HG02973 (cell line): ENCODE results near the gene ACSL4.
"Not testable (repeated sequence)": the region's sequence is repeated elsewhere in the genome, so short reads cannot be mapped to it uniquely, and the experiment has no call there.

ENCODE experiments used
- ATAC-seq: cut with Tn5 transposase; IDR thresholded peaks from one replicate; pipeline ENCODE4 v1.9.1; 2021; ENCODE audit warnings: moderate library complexity; ENCODE audit not compliant: unreplicated experiment

ACSL4 gene

GRCh38 chrX:109732807-109733612 lies at the start of gene ACSL4:
TSS of gene ACSL4 (minus strand) at chrX:109733257. CDS start at chrX:109683363, 49,894 bp downstream.
- ATAC-seq: peak; percentile 73

DNA sequence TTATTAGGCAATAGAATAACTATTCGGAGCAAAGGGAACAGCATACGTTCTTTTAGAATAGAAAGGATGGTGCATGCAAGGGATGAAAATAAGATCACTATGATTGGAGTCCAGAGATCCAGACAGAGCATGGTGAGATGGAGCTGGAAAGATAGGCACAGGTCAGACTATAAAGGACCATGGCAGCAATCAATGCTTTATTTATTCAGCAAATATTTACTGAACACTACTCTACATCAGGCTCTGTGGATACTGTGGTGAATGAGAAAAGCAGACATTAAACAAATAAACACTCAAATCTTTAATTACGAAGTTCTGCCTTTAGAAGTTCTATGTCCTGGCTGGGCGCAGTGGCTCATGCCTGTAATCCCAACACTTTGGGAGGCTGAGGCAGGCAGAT lies 44.7 kb upstream of the ACSL4 start:
- no peak for ATAC-seq

- no peak for ATAC-seq
Observed at GRCh38 chrX:109776986-109777385, 43.9 kb upstream of the ACSL4 start.

GRCh38 chrX:109776432-109776831 lies 43.4 kb upstream of the ACSL4 start:
- ATAC-seq: no peak

GRCh38 chrX:109775386-109775785 lies 42.3 kb upstream of the ACSL4 start:
- no peak for ATAC-seq

- ATAC-seq: peak; percentile 100
Observed at GRCh38 chrX:109774706-109775105, 41.6 kb upstream of the ACSL4 start.

DNA sequence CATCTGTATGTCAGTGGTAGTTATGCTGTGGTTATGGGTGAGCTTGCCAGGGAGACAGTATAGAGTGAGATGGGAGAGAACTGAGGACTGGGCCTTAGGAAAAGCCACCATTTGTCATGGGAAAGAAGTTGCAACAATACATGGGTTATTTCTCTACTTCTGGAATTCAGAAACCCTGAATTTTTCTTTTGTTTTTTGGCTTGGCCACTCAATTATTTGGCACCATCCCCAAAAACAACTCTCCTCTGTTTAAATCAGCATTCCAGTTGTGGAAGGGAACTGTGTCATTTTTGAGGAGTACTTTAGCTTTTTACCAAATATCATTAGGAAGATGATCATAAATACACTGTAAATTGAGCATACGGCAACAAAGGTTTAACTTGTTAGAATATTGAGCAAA lies 41.1 kb upstream of the ACSL4 start:
- no peak for ATAC-seq

DNA sequence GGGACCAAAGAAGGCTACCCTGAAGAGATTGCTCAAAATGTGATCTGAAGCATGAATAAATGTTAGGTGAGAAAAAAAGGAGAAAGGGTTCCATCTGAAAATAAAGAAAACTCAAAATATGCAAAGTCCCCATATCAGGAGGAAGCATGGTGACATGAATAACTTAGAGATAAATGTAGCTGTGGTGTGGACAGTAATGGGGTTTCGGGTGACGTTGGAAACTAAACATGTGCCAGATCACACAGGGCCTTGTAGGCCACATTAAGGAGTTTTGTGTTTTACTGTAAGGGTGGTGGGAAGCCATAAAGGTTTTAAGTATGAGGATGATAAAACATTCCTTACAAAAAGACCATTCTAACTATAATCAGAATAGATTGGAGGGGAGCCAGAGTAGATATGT lies 40.3 kb upstream of the ACSL4 start:
- no peak for ATAC-seq

GRCh38 chrX:109770780-109771179 lies 37.7 kb upstream of the ACSL4 start:
- ATAC-seq: no peak

DNA sequence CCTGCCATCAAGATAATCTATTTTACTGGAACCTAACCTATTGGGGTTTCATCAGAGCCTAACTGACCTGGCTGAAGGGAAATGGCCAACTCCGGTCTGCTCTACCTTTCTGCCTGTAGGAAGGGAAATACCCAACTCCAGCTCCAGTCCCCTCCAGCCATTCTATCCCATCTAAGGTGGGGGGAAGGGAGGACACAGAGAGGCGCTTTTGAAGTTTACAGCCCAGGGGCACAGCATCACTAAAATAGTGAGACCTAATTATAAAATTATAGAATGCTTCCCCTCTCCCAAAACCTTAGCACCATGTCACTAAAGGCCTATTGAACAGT lies 27.8 kb upstream of the ACSL4 start:
- ATAC-seq: no peak

DNA sequence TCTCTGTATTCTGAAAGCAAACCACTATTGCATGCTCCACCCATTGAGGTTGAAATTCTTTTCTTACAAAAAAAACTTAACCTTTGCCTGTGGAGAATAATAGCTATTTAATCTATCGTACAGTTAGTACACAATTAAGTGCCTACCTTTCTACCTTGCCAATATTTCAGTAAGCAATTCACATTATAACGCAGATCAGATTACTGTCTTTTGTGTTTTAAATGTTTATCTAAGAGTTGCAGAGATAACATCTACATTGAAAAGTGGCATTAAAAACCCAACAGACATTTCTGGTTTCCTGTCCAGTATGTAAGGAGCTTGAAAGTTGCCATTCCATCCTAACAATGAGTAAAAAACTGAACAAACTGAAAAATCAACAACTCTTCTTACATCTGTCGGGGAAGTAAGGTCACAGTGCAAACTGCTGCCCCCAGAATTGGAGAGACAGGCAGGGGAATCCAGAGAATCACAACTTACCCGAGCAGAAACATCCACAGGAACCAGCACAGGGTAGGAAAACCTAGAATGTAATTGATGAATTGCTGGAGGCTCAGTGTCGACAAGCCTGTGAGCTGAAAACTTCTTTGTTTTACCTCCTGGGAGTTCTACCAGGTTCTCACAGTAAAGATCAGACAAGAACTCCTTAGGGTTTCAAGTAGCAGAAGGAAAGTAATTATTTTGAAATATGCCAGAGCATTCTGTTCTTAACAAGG lies 27.3 kb upstream of the ACSL4 start:
- ATAC-seq: no peak

DNA sequence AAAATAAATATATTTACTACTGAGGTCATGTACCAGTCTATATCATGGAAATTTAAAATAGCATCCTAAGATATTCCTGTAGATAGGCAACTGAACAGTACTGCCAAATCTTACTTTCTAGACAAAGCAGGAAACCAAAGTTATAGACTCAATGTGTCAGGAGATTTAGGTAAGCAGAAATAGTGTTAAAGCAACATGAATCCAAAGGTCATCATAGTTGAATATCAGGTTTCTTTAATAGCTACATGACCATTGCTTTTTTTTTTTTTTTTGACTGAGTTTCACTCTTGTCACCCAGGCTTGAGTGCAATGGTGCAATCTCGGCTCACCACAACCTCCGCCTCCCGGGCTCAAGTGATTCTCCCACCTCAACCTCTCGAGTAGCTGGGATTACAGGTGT lies 20.2 kb upstream of the ACSL4 start:
- no peak for ATAC-seq

- ATAC-seq: no peak
Observed at GRCh38 chrX:109751698-109752097, 18.6 kb upstream of the ACSL4 start.

- no peak for ATAC-seq
Observed at GRCh38 chrX:109749207-109749606, 16.1 kb upstream of the ACSL4 start.

DNA sequence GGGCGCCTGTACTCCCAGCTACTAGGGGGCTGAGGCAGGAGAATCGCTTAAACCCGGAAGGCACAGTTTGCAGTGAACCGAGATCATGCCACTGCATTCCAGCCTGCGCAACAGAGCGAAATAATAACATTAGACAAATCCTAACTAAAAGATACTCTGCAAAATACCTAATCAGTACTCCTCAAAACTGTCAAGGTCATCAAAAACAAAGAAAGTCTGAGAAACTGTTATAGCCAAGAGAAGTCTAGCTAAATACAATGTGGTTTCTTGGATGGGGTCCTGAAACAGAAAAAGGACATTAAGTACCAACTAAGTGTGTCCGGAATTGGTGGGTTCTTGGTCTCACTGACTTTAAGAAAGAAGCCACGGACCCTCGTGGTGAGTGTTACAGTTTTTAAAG lies 14.6 kb upstream of the ACSL4 start:
- no peak for ATAC-seq

DNA sequence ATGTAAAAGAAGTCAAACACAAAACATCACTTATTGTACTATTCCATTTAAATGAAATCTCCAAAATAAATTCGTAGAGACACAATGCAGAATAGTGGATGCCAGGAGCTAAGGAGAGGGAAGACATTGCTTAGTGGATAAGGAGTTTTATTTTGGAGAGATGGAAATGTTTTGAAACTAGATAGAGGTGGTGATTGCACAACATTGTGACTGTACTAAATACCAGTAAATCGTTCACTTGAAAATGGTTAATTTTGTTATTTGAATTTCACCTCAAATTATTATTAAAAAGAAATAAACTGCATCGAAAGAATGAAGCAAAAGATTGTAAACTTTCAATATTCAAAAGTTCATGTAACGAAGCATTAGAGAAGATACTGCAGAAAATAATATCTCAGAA lies 9.7 kb upstream of the ACSL4 start:
- ATAC-seq: no peak

GRCh38 chrX:109740896-109741295 lies 7.8 kb upstream of the ACSL4 start:
- not testable (repeated sequence) for ATAC-seq

DNA sequence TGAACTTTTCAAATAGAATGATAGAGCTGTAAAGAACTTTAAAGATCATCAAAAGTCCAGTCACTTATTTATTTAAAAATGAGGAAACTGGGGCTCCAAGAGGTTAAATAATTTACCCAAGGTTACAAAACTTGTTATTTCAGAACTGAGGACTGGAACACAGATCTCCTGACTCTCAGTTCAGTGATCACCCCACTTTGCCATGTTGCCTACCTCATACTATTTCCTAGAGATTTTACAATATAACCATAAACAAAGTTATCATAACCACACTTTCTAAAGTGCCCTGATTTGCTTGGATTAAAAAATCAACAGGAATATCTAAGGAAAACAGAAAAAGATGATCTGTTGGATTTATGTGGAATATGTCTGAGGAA lies 7.4 kb upstream of the ACSL4 start:
- ATAC-seq: no peak

DNA sequence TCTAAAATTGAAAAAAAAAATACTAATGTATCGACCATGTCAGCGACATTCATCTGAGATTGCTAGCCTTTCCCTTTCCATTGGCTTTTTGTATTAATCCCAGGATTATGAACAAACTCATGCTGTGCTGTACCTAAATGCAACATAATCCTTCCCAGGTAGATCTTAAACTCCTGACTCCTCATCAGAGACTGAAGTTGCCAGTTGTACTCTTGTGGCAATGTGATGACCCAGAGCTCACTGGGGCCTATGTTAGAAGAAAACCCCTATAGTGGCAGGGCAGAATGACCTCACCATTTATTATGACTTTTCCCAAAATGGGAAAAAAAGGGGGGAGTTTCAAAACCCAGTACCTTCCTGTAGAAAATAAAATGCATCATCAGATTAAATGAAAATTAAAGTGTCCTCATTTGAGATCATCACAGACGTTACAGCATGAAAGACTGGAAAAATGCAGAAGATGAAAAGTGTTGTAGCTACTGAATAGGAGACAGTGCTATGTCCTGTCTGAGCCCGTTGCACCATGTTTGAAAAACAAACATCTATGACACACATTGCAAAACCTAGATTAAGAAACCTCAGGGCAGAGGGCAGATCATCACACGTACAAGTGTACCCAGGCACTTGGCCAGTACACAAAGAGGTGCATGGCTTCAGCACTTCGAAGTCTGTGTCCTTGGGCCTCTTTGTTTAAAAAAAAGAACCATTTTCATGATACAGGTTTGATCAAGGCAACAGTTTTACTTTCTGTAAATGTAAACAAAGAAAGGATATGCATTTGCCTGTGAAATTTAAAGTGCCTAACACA lies 6.8 kb upstream of the ACSL4 start:
- ATAC-seq: no peak

DNA sequence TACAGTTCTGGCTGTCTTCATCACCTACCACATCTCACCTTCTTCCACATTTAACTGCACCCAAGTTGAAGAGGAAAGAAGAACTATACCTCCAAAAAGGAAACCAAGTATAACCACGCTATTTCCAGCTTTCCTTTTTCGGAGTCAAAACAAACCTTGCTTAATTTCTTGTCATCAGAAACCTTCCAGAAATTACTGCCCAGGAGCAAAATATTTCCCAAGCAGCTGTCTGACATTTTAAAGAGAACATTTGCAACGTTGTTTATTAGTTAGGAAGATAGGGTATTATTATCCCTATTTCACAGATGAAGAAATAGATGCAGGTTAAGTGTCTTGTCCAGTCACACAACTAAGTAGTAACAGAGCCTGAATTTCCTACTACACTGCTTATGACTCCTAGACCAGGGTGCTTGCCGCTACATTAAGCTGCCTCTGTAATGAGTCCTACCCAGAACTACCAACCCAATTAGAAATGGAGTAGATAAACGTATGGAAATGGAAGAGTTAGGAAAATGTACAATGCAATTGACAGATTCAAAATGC lies 2.2 kb upstream of the ACSL4 start:
- no peak for ATAC-seq

DNA sequence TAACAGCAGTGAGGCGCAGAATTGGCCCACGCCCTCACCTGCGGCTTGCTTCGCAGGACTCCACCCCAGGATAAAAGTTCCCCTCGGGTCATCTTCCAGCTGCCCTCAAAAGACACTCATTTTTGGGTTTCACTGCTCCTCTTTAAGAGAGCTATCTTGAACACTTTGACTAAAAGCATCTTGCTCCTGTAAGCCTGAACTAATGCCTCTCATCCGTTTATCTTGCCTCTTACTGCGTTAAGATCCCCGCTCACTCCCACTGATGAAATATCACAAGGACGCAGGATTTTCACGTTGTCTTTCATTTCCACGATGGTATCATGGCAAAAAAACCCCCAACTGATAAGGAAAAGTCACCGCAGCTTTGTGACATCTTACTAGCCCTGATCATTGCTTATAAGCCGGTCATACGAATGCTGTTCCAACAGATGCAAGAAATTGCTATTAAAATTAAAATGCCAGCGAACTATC lies 591 bp upstream of the ACSL4 start:
- peak; percentile 36 for ATAC-seq
